GM19035 (cell line): ENCODE measurements around the gene CBX2.

Experiments
- ATAC-seq: cut with Tn5 transposase; IDR thresholded peaks from one replicate; pipeline ENCODE4 v1.9.1; 2021; ENCODE audit not compliant: unreplicated experiment

Gene CBX2

GRCh38 chr17:79811011-79811867 lies 33.3 kb downstream of the CBX2 start:
- ATAC-seq = no peak

GRCh38 chr17:79811868-79812352 lies 34.0 kb downstream of the CBX2 start:
- ATAC-seq = no peak

- ATAC-seq = no peak
These were observed 34.7 kb downstream of the CBX2 start for GRCh38 chr17:79812353-79813258.

DNA sequence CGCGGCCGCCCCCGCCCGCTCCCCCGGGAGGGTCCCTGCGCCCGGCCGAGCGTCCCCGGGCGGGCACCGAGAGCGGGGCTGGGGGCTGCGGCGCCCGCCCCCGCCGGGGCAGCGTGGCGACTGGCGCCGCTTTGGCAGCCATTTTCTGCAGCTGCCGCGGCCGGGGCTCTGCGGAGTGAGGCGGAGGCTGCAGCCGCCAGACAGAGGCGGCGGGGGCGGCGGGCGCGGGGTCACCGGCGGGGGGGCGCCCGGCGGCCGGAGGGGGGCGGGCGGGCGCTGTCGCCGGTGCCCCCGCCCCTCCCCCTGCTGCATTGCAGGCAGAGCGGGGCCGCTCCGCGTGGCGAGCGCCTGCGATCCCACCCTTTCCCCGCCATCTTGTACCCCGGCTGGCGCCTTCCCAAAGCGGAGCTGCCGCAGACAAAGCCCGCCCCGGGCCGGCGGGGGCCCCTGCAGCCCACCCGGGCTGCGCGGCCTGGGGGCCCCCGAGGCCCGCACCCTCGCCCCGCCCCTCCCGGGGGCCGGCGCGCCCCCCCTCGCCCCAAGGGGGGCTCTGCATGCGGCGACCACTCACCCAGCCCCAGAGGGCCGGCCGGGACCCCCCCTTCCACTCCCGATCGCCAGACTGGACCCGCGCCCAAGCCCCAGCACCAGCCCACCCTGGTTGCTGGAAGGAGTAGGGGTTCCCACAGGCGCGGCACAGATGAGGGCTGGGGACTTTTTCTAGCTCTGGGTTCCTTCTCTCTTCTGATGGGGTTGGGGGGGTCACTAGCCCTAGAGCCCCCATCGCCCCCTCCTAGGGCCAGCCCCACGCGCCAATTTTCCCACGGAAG lies 35.6 kb downstream of the CBX2 start:
- ATAC-seq = no peak

GRCh38 chr17:79814127-79814973 lies 36.4 kb downstream of the CBX2 start:
- no peak for ATAC-seq

DNA sequence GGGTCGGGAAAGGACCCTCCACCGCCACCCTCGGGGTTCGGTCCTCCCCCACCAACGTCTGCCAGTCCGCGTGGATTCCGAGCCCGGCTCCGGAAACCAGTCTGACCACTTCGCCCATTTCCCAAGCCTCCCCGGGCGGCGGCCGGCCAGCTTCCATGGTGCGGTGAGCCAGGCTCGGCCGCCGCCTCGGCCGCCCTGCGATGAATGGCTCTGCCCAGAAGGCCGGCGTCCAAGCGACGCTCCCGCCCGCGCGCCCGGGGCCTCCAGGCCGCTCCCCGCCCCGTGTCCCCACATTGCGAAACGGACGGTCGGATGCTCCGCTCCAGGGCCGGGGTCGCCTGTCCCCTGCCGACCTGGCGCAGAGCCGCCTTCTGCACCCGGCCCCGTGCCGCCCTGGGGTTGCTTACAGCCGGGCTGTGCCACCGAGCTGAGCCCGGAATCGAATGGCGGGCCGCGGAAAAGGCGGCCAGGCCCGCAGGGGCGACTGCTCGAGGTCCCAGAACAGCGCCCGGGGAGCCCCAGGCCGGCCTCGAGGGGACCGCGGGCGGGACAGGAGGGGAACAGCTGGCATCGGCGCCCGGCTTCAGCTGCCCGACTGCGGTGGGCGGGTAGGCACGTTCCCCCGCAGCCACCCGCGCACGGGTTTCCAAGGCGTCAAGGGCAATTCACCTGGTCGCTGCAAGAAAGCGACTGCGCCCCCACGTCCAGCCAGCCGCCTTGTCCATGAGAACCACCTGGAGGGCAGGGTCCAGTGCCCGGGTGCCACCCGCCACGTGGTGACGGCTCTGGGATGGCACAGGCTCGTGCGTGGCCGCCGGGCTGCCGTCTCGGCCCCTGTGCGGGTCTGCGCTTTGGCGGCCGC lies 37.3 kb downstream of the CBX2 start:
- ATAC-seq = no peak

DNA sequence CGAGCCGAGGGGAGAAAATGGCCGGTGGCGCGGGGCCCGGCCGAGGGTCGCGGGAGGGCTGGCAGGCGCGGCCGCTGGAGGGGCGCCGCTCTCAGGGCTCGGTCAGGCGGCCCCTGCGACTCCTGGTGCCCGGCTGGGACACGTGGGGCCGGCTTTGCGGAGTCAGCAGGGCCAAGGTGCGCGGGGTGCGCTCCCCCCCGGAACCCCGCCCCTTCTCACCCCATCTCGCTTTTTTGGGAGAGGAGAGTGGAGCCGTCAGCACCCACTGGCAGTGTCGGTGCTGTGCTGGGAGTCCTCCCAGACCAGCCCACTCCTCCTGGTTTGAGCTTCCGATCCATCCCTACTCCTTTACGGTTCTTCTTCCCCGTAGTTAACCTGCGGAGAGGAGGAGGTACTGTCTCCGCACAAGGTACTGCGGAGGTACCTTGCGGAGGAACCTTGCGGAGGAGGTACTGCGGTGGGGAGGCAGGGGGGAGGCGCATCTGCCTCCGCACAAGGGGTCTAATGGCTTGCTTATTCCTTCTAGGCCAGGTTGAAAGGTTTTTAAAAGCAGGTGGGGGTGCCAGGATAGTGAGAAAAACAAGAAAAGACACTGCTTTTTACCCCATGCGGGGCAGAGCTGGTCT lies 38.0 kb downstream of the CBX2 start:
- ATAC-seq = no peak

GRCh38 chr17:79818026-79818758 lies 40.2 kb downstream of the CBX2 start:
- no peak for ATAC-seq

DNA sequence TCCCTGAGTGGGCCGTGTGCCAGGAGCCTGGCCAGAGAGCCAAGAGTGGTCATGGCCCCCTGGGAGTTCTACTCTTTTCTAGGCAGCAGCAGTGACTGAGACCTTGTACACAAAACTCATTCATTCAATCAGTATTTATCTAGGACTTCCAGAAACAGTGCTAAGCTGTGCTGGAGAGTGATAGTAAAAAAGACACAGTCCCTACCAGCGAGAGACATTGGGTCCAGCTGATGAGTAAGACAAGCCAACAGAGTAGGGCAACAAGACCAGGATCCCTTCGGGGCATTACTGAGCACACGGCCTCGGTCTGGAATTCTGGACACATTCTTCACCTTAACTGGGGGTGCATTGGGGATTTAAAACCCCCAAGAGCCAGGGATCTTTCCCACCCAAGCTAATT lies 41.1 kb downstream of the CBX2 start:
- ATAC-seq = no peak

DNA sequence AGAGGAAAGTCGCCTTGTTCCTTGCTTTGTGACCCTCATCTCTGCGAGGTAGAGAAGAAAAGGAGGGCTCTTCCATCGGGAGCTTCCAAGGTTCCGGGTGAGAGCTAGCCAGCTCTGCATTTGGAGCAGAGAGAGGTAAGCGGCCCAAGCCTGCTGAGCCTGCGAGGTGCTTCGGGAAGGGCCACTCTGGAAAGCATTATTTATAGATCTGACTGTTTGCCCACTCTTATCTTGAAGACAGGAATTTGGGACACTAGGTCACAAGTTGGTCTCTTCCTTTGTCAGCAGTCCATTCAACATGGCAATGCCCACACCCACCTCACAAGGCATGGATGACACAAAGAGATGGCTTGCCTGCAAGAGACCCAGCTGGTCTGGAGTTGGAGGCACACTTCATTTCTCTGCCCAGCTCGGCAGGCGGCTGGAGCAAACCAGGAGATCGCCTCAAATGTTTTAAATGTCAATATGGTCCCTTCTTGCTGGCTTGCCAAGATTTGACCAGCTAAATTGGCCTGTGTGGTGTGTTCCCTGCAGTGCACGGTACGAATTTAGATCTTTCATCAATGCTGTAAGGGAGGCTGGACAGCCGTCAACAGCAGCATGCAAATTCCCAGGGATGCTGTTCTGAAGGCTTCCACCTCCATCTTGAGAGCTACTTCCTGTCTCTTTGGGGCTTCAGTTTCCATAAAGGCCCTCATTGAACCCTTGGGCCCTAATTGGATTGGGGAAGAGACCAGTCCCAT lies 41.8 kb downstream of the CBX2 start:
- ATAC-seq = no peak

- ATAC-seq = no peak
These were observed 43.0 kb downstream of the CBX2 start for GRCh38 chr17:79820959-79821330.

GRCh38 chr17:79821331-79822095 lies 43.6 kb downstream of the CBX2 start:
- no peak for ATAC-seq

DNA sequence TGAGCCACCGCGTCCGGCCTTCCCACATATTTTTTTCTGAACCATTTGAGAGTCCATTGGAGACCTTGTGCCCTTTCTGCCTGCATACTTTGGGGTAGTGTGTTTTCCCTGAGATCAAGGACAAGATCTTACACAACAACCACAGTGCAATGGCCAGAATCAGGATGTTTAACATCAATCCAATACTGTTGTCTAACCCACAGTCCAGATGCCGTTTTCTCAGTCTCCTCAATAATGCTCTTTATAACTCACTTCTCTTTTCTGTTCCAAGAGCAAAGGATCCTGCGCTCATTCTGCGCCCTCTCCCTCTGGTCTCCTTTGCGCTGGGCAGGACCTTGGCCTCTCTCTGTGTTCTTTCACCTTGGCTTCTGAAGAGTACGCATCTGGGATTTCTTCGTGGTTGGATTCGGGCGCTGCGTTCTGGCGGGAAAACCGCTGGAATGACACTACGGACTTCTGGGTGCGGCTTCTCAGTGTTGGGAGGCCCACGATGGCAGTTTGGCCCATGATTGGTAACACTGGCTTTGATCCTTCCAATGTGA lies 44.7 kb downstream of the CBX2 start:
- no peak for ATAC-seq

DNA sequence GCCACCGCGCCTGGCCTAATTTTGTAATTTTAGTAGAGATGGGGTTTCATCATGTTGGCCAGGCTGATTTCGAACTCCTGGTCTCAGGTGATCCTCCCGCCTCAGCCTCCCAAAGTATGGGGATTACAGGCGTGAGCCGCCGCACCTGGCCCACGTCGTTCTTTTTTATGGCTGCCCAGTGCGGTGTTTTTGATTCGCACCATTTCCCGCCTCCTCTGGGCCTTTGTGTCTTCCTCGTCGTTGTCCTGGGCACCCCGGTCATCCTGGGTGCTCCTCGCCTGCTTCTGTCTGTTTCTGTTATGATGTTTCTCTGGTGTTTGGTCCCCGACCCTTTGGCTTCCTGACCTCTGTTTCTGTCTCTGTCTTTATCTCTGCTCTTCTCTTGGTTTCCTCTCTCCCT lies 46.3 kb downstream of the CBX2 start:
- no peak for ATAC-seq

GRCh38 chr17:79824893-79825579 lies 47.1 kb downstream of the CBX2 start:
- ATAC-seq = no peak

DNA sequence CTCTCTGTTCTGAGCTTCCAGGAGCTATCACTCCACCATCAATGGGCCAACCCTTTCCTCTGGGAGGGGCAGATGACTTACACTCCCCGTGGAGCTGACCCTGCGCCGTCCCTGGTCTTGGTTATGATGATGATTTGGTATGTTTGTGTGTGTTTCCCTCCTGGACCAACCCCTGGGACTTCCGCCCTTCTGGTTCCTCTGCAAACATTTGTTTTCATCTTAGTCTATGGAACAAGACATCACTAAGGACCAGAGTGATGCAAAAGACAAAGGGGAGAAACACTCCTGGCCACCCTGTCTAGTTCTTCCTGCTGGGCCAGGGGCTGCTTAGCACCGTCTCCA lies 47.6 kb downstream of the CBX2 start:
- ATAC-seq = no peak
